Kidney (tissue), 14 donors: ENCODE results near the gene HTR2A. TPM values are rescaled to one million over a fixed set of nuclear protein-coding genes. Genes with fewer than 3 reads are reported as not detected.

Experiments
- DNase-seq, 5 donors: peaks; one replicate each; pipeline ENCODE4 v3.0.0-alpha.2; 2013 to 2020
- FAIRE-seq: peaks from 2 replicates; lab custom pipeline; 2012; peaks lifted over from hg19 to GRCh38; lab: Jason Lieb, UNC
- H3K27ac ChIP-seq, 2 donors: one replicate each; pipeline ENCODE4 v1.7.0; 2013; ENCODE audit warnings: low read depth in 2 of 2, low read length in 2 of 2, inconsistent platforms in 1 of 2
- H3K27me3 ChIP-seq: one replicate; pipeline ENCODE4 v1.7.1; 2013; ENCODE audit warnings: low read length, inconsistent platforms; ENCODE audit not compliant: control insufficient read depth, insufficient read depth
- H3K36me3 ChIP-seq, 3 donors: one replicate each; pipeline versions ENCODE4 v1.7.0 to v1.7.1; 2013; ENCODE audit warnings: low read length in 3 of 3, control low read depth in 1 of 3, inconsistent platforms in 1 of 3; ENCODE audit not compliant: insufficient read depth in 3 of 3, control insufficient read depth in 2 of 3
- H3K4me1 ChIP-seq, 3 donors: one replicate each; pipeline versions ENCODE4 v1.7.0 to v1.7.1; 2013; ENCODE audit warnings: low read length in 3 of 3, inconsistent platforms in 1 of 3, low read depth in 1 of 3; ENCODE audit not compliant: control insufficient read depth in 2 of 3, insufficient read depth in 2 of 3
- H3K4me3 ChIP-seq, 3 donors: one replicate each; pipeline versions ENCODE4 v1.7.0 to v1.8.1; 2013; ENCODE audit warnings: low read length in 3 of 3, control low read depth in 1 of 3, inconsistent platforms in 1 of 3
- H3K9ac ChIP-seq, 3 donors: one replicate each; pipeline versions ENCODE4 v1.7.0 to v1.7.1; 2013; ENCODE audit warnings: low read length in 3 of 3, control low read depth in 1 of 3, inconsistent platforms in 1 of 3
- H3K9me3 ChIP-seq, 3 donors: one replicate each; pipeline versions ENCODE4 v1.7.0 to v1.7.1; 2013; ENCODE audit warnings: low read length in 3 of 3, control low read depth in 1 of 3, inconsistent platforms in 1 of 3; ENCODE audit not compliant: control insufficient read depth in 2 of 3, insufficient read depth in 1 of 3
- CTCF ChIP-seq: IDR thresholded peaks from 3 replicates; pipeline ENCODE4 v1.5.1; 2012; ENCODE audit warnings: mild to moderate bottlenecking, moderate library complexity, borderline replicate concordance; ENCODE audit not compliant: insufficient read depth; ENCODE audit errors: extremely low read depth
- intact Hi-C: fragments of 100-400 bp; cut with DNase I; formaldehyde crosslinking; loops from one replicate; pipeline ENCODE4 v1.11.1; 2022
- polyA plus RNA-seq: library from polyadenylated mRNA; stranded (reverse); fragments of 350-450 nt; fragmentation: Illumina TruSeq; extraction: RNeasy Lipid Tissue Mini Kit (QIAGEN cat#74804); gene quantifications from one replicate; pipeline ENCODE4 v1.2.3, GENCODE V29; 2014; ENCODE audit warnings: low read depth, low replicate concordance; ENCODE audit not compliant: insufficient read depth
- total RNA-seq: library from RNA; stranded (reverse); fragmentation: NEBNext Ultra II Directional; extraction: Animal tissue kit (Norgen Biotek cat#: 25700); gene quantifications from one replicate; pipeline ENCODE4 v1.2.1, GENCODE V29; 2021
- donor health status: control.
- donor health status: control.
- donor health status: control.
- donor health status: control.
- donor health status: control.
- donor health status: DM: yes; HTN: yes; CAD: no.
- donor health status: Normal renal cell carcinoma (clear cell type).

HTR2A gene
- total and polyA plus RNA-seq, 2 donors from 2014 or later: 1.0 TPM; not detected in 1

DNA sequence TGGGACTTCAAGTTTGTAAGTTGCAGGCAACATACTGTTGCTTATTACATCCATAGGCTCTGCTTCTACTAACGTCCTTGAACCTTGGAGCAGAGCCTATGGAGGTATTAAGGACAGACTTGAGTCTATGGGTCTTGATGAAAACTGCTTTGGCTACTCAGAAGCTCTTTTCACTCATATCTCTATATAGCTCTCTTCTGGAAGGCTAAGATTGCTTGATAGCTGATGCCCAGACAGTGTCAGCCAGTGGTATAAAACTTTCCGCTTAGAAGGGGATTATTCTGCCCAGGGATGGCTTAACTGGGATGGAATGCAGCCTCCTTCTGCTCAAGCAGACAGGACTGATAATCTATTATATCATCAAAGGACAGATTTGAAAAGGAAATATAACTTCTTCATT lies 74.3 kb downstream of the HTR2A start:
- intact Hi-C loops: no loop called here
- no peak overlapping the region for H3K4me3 ChIP-seq
- H3K9me3 ChIP-seq: no peaks in the 10 kb centered on the region
- H3K4me1 ChIP-seq: no peaks in the 10 kb centered on the region
- no peak overlapping the region for H3K27ac ChIP-seq
- H3K27me3 ChIP-seq: no peaks in the 10 kb centered on the region
- FAIRE-seq (no peak), DNase-seq (no peak)
- H3K9ac ChIP-seq: no peak overlapping the region
- TF ChIP-seq CTCF: no peak
- no peaks in the 10 kb centered on the region for H3K36me3 ChIP-seq

DNA sequence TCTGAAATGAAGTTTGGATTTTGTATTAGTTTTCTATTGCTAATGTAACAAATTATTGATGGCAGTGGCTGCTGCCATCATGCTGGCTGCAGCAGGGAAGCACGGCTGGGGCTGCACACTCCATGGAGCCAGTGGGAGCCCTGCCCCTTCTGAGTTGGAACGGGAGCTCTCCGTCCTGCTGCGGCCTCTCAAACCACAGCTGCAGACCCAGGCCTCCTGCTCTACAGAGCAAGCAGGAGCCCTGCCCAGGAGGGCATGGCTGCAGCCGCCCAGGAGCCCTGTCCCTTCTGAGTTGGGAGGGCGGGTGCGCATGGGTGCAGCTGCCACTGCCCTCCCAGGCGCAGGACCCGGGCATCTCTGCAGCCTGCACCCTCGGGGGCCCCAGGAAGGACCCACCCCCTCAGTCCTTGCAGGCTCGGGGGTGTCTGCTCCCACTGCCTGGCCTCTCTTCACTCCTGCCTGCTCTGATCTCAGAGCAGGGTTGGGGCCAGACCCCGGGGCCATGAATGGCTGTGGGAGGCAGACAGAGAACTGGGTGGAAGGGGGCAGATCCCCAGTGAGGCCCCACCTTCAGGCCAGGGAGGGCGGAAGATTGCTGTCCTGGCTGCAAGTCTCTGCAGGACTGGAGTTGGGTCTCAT lies 78.9 kb downstream of the HTR2A start:
- Histone ChIP-seq H3K36me3 (no peaks in the 10 kb centered on the region), H3K27me3 (no peaks in the 10 kb centered on the region), H3K4me3 (no peak overlapping the region), H3K9ac (no peak overlapping the region), H3K27ac (no peak overlapping the region), H3K4me1 (no peaks in the 10 kb centered on the region), H3K9me3 (no peaks in the 10 kb centered on the region)
- intact Hi-C loops: no loop called here
- no peak for TF ChIP-seq CTCF
- no peak for FAIRE-seq
- DNase-seq: no peak

DNA sequence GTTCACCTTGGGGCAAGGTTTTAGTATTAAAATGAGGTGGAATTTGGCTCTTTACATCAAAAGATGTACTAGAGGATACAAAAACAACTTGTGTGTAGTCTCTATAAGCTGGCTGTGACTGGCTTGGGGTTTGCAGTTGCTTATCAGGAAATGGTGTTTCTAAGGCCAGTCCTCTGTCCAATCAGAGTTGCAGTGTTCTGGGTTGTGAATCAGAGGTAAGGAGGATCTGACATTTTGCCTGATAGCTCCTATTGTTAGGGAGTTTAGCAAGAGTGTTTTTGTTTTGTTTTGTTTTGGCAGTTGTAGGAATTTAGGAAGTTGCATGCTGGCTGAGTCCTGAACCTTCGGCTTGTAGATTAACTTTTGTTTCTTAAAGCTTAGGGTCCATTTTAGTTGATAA lies 79.8 kb downstream of the HTR2A start:
- no peak for TF ChIP-seq CTCF
- Histone ChIP-seq H3K9me3 (peaks cover 0 to 8% (median 2%) of the 10 kb centered on the region in 3 donors), H3K4me3 (no peak overlapping the region), H3K36me3 (no peaks in the 10 kb centered on the region), H3K27ac (no peak overlapping the region), H3K9ac (no peak overlapping the region), H3K4me1 (no peaks in the 10 kb centered on the region), H3K27me3 (no peaks in the 10 kb centered on the region)
- FAIRE-seq (no peak), DNase-seq (no peak)
- intact Hi-C loops: no loop called here

GRCh38 chr13:46816371-46816770 lies 80.5 kb downstream of the HTR2A start:
- peaks cover 0 to 14% (median 2%) of the 10 kb centered on the region in 3 donors for H3K9me3 ChIP-seq
- DNase-seq: no peak

More at GRCh38 chr13:46816371-46816770, 80.5 kb downstream of the HTR2A start:
- Histone ChIP-seq H3K27ac (no peak overlapping the region), H3K27me3 (no peaks in the 10 kb centered on the region), H3K4me1 (no peaks in the 10 kb centered on the region), H3K36me3 (no peaks in the 10 kb centered on the region), H3K9ac (no peak overlapping the region), H3K4me3 (no peak overlapping the region)
- TF ChIP-seq CTCF: no peak
- intact Hi-C loops: no loop called here
- FAIRE-seq: no peak
